IMR-90 (cell line): ENCODE measurements around the gene IRF2BP1. TPM values are rescaled to one million over a fixed set of nuclear protein-coding genes. Genes with fewer than 3 reads are reported as not detected.

Experiments
- ATAC-seq: fragments of 200-7000 bp; cut with Tn5 transposase; 2 replicates; pipeline ENCODE4 v1.9.1; 2020; ENCODE audit warnings: low read depth, mild to moderate bottlenecking, moderate library complexity
- BruUV-seq: library from RNA; stranded (reverse); fragments of 400-500 nt; replicated peaks from 2 replicates; lab custom pipeline; 2021; lab: Mats Ljungman, UMichigan
- CTCF ChIA-PET: fragments of 300-600 bp; formaldehyde crosslinking; extraction: SDS; loops from one replicate; lab custom pipeline; 2021; ENCODE audit warnings: antibody characterized with exemption; lab: Yijun Ruan, JAX
- POLR2A ChIA-PET: fragments of 300-600 bp; sonication (Branson Sonifier 250); formaldehyde crosslinking; loops from one replicate; lab custom pipeline; 2022; ENCODE audit warnings: antibody characterized with exemption; ENCODE audit not compliant: unreplicated experiment; lab: Charles Lee
- DNase-seq: peaks from one replicate; pipeline ENCODE4 v3.0.0; 2013
- H2AFZ ChIP-seq: replicated peaks from 2 replicates; pipeline ENCODE3; 2013; ENCODE audit warnings: low read length, mild to moderate bottlenecking; ENCODE audit not compliant: poor library complexity
- H2AK5ac ChIP-seq: 2 replicates; pipeline ENCODE4 v1.6.1; 2013; ENCODE audit warnings: low read depth, low read length, inconsistent platforms
- H2AK9ac ChIP-seq: replicated peaks from 2 replicates; pipeline ENCODE3; 2013; ENCODE audit warnings: mild to moderate bottlenecking, low read depth, low read length, moderate library complexity; ENCODE audit not compliant: poor library complexity
- H2BK120ac ChIP-seq: 2 replicates; pipeline ENCODE4 v1.6.1; 2013; ENCODE audit warnings: low read depth, low read length, inconsistent platforms
- H2BK15ac ChIP-seq: 3 replicates; pipeline ENCODE4 v1.6.1; 2013; ENCODE audit warnings: low read depth, low read length, inconsistent platforms
- H2BK20ac ChIP-seq: 2 replicates; pipeline ENCODE4 v1.6.1; 2013; ENCODE audit warnings: low read depth, mild to moderate bottlenecking, inconsistent platforms, low read length, moderate library complexity
- H2BK5ac ChIP-seq: 2 replicates; pipeline ENCODE4 v1.6.1; 2013; ENCODE audit warnings: mild to moderate bottlenecking, low read depth, low read length, inconsistent platforms; ENCODE audit not compliant: poor library complexity, severe bottlenecking
- H3K14ac ChIP-seq: replicated peaks from 2 replicates; pipeline ENCODE4 v1.6.1; 2013; ENCODE audit warnings: low read depth, low read length, inconsistent platforms
- H3K18ac ChIP-seq: 2 replicates; pipeline ENCODE4 v1.6.1; 2013; ENCODE audit warnings: low read depth, low read length, control low read depth
- H3K23ac ChIP-seq: 2 replicates; pipeline ENCODE4 v1.6.1; 2013; ENCODE audit warnings: low read depth, low read length, inconsistent platforms
- H3K27ac ChIP-seq: 2 replicates; pipeline ENCODE4 v1.5.1; 2013; ENCODE audit warnings: mild to moderate bottlenecking, control low read depth, low read length; ENCODE audit not compliant: insufficient read depth
- H3K27me3 ChIP-seq: 2 replicates; pipeline ENCODE4 v1.6.1; 2013; ENCODE audit warnings: low read length; ENCODE audit not compliant: control insufficient read depth, insufficient read depth
- H3K36me3 ChIP-seq: 2 replicates; pipeline ENCODE4 v1.6.1; 2013; ENCODE audit warnings: low read length, mixed read lengths; ENCODE audit not compliant: control insufficient read depth, insufficient read depth
- H3K4ac ChIP-seq: 2 replicates; pipeline ENCODE4 v1.6.1; 2013; ENCODE audit warnings: low read depth, low read length, inconsistent platforms
- H3K4me1 ChIP-seq: 2 replicates; pipeline ENCODE4 v1.6.1; 2013; ENCODE audit warnings: low read length, mixed read lengths; ENCODE audit not compliant: control insufficient read depth, insufficient read depth
- H3K4me2 ChIP-seq: 2 replicates; pipeline ENCODE4 v1.6.1; 2013; ENCODE audit warnings: low read depth, mild to moderate bottlenecking, control low read depth, low read length, moderate library complexity
- H3K4me3 ChIP-seq: 2 replicates; pipeline ENCODE4 v1.5.1; 2013; ENCODE audit warnings: low read depth, mild to moderate bottlenecking, control low read depth, low read length, moderate library complexity; ENCODE audit not compliant: insufficient read depth
- H3K56ac ChIP-seq: 2 replicates; pipeline ENCODE4 v1.6.1; 2013; ENCODE audit warnings: low read length, inconsistent platforms; ENCODE audit not compliant: insufficient read depth; ENCODE audit errors: extremely low read depth
- H3K79me1 ChIP-seq, 2 experiments: 2 replicates each; pipeline ENCODE4 v1.6.1; 2013; ENCODE audit warnings: low read length in 2 of 2, inconsistent platforms in 1 of 2, low read depth in 1 of 2
- H3K9ac ChIP-seq: 2 replicates; pipeline ENCODE4 v1.6.1; 2013; ENCODE audit warnings: low read depth, low read length, control low read depth
- H3K9me1 ChIP-seq: 2 replicates; pipeline ENCODE4 v1.6.1; 2013; ENCODE audit warnings: low read length, inconsistent platforms; ENCODE audit not compliant: insufficient read depth
- H3K9me3 ChIP-seq: 2 replicates; pipeline ENCODE4 v1.6.1; 2013; ENCODE audit warnings: low read length; ENCODE audit not compliant: control insufficient read depth, insufficient read depth
- H4K20me1 ChIP-seq: 2 replicates; pipeline ENCODE4 v1.6.1; 2013; ENCODE audit warnings: low read length, inconsistent platforms; ENCODE audit not compliant: insufficient read depth
- H4K5ac ChIP-seq: 2 replicates; pipeline ENCODE4 v1.6.1; 2013; ENCODE audit warnings: mild to moderate bottlenecking, low read depth, low read length, control low read depth
- H4K8ac ChIP-seq, 2 experiments: 2 replicates each; pipeline ENCODE4 v1.6.1; 2013; ENCODE audit warnings: low read depth in 2 of 2, low read length in 2 of 2, control low read depth in 1 of 2, inconsistent platforms in 1 of 2
- H4K91ac ChIP-seq: 2 replicates; pipeline ENCODE4 v1.6.1; 2013; ENCODE audit warnings: low read depth, low read length, inconsistent platforms; ENCODE audit not compliant: insufficient read depth
- BHLHE40 ChIP-seq: fragments of 150-350 bp; IDR thresholded peaks from 2 replicates; pipeline ENCODE4 v1.6.1; 2016; ENCODE audit warnings: mild to moderate bottlenecking, low read depth, low read length
- CEBPB ChIP-seq: IDR thresholded peaks from 2 replicates; pipeline ENCODE4 v1.6.1; 2012; ENCODE audit warnings: low read depth, low read length, improper control_type of control experiment
- CHD1 ChIP-seq: IDR thresholded peaks from 2 replicates; pipeline ENCODE4 v1.6.1; 2012; ENCODE audit warnings: low read depth, low read length, improper control_type of control experiment
- NFE2L2 ChIP-seq: fragments of 150-350 bp; IDR thresholded peaks from 2 replicates; pipeline ENCODE4 v1.6.1; 2016; ENCODE audit warnings: low read depth, mild to moderate bottlenecking, low read length
- POLR2A ChIP-seq: IDR thresholded peaks from 2 replicates; pipeline ENCODE4 v1.6.1; 2012; ENCODE audit warnings: mild to moderate bottlenecking, low read depth, low read length
- WGBS, 2 experiments: methylation state at CpG; one replicate each; pipeline versions ENCODE4 v1.1.5 to v1.1.7; 2013; ENCODE audit warnings: missing lambda C conversion rate in 2 of 2; ENCODE audit not compliant: insufficient read length in 1 of 2; ENCODE audit errors: extremely low coverage in 2 of 2; 5-methylcytosine and 5-hydroxymethylcytosine counted together
- dilution Hi-C: fragments of 300-500 bp; cut with HindIII; formaldehyde crosslinking; loops from one replicate; pipeline ENCODE4 v1.14.3; 2018; ENCODE audit warnings: low sequenced_read_pairs; ENCODE audit not compliant: unreplicated experiment
- in situ Hi-C: fragments of 300-500 bp; cut with MboI; formaldehyde crosslinking; loops from 3 replicates; pipeline ENCODE4 v1.14.3; 2019; ENCODE audit warnings: low sequenced_read_pairs, inconsistent platforms, mixed read lengths
- intact Hi-C: fragments of 100-400 bp; cut with micrococcal nuclease; formaldehyde crosslinking; loops from 2 replicates; pipeline ENCODE4 v1.10.0; 2022
- polyA plus RNA-seq, 3 experiments: library from polyadenylated mRNA; depleted of rRNA; stranded (reverse); fragments of >200 nt; gene quantifications; 2 replicates each; pipeline ENCODE4 v1.2.3, GENCODE V29; 2012; ENCODE audit warnings: low replicate concordance in 1 of 3
- total RNA-seq: library from RNA; depleted of rRNA; stranded (reverse); fragments of >200 nt; gene quantifications from 2 replicates; pipeline ENCODE4 v1.2.3, GENCODE V29; 2012
- TF ChIP-seq, protein P1 (sequence below): fragments of 150-350 bp; IDR thresholded peaks from 2 replicates; pipeline ENCODE4 v1.6.1; 2016; ENCODE audit warnings: low read depth, mild to moderate bottlenecking, low read length, moderate library complexity, borderline replicate concordance
- TF ChIP-seq, protein P2 (sequence below): fragments of 150-350 bp; IDR thresholded peaks from 2 replicates; pipeline ENCODE4 v1.6.1; 2017; ENCODE audit warnings: mild to moderate bottlenecking, antibody characterized with exemption, low read length, low read depth

Gene IRF2BP1
- total and polyA plus RNA-seq, 2 of the 4 experiments (the other 2 are of a cell fraction), result 4.5 to 8.5 TPM

DNA sequence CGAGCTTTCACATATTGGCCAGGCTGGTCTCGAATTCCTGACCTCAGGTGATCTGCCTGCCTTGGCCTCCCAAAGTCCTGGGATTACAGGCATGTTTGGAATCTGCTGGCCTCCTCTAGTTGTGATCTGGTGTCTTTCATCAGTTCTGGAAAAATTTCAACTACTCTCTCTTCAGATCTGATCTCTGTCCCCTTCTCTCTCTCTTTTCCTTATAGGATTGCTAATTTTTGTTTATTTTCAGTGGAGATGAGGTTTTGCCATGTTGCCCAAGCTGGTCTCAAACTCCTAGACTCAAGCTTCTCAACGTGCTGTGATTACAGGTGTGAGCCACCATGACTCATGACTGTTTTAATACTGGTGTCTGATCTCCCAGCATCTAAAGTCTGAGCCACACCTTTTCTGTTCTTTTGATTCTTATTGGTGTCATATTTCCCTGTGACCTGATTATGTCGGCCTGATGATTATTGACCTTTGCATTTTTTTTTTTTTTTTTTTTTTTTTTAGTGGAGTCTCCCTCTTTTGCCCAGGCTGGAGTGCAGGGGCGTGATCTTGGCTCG, 39.0 kb upstream of the IRF2BP1 start:
- in situ Hi-C loops (no loop called here), dilution Hi-C loops (no loop called here), intact Hi-C loops (loop anchor here (10.0 kb wide), 1 partner anchor 70 kb away; the partner anchor contains the start of gene CCDC61)
- 0% methylated on average over 1 of the region's 6 CpGs; no CpG with 5 or more reads in 1 of the 2 experiments for WGBS, 2 experiments
- Histone ChIP-seq H3K4ac (no peak overlapping the region), H3K14ac (no peak overlapping the region), H2BK20ac (no peak overlapping the region), H2AK5ac (no peak overlapping the region), H2BK120ac (no peak overlapping the region), H3K9me1 (no peaks in the 10 kb centered on the region), H3K4me2 (no peak overlapping the region), H3K23ac (no peak overlapping the region), H3K36me3 (no peaks in the 10 kb centered on the region), H3K9ac (no peak overlapping the region), H3K79me1 (no peaks in the 10 kb centered on the region), H3K27ac (no peak overlapping the region), H2AK9ac (no peak overlapping the region), H4K20me1 (no peaks in the 10 kb centered on the region), H4K5ac (no peak overlapping the region), H3K56ac (no peak overlapping the region), H3K27me3 (peaks cover 6% of the 10 kb centered on the region), H2AFZ (no peak overlapping the region), H3K18ac (no peak overlapping the region), H3K9me3 (no peaks in the 10 kb centered on the region), H4K8ac (no peak overlapping the region), H2BK5ac (no peak overlapping the region), H4K91ac (no peak overlapping the region), H2BK15ac (no peak overlapping the region), H3K4me3 (no peak overlapping the region), H3K4me1 (no peaks in the 10 kb centered on the region)
- CTCF ChIA-PET, result no interaction called here
- TF ChIP-seq, protein P1, sequence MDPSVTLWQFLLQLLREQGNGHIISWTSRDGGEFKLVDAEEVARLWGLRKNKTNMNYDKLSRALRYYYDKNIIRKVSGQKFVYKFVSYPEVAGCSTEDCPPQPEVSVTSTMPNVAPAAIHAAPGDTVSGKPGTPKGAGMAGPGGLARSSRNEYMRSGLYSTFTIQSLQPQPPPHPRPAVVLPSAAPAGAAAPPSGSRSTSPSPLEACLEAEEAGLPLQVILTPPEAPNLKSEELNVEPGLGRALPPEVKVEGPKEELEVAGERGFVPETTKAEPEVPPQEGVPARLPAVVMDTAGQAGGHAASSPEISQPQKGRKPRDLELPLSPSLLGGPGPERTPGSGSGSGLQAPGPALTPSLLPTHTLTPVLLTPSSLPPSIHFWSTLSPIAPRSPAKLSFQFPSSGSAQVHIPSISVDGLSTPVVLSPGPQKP, result no peak
- no peak for TF ChIP-seq BHLHE40
- no peak for TF ChIP-seq NFE2L2
- no peak for TF ChIP-seq POLR2A
- TF ChIP-seq, protein P2, sequence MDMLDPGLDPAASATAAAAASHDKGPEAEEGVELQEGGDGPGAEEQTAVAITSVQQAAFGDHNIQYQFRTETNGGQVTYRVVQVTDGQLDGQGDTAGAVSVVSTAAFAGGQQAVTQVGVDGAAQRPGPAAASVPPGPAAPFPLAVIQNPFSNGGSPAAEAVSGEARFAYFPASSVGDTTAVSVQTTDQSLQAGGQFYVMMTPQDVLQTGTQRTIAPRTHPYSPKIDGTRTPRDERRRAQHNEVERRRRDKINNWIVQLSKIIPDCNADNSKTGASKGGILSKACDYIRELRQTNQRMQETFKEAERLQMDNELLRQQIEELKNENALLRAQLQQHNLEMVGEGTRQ, result no peak
- TF ChIP-seq CEBPB, result no peak
- TF ChIP-seq CHD1, result no peak
- ATAC-seq (no peak), DNase-seq (no peak)
- POLR2A ChIA-PET, result no interaction called here
- BruUV-seq, result no TSS peak
